Measurements from ENCODE around the gene OPCML.
A peak's percentile ranks its signal among the peaks of the same experiment; 100 is the strongest.

OPCML gene

GRCh38 chr11:132859306-132859705 lies 673.0 kb downstream of the OPCML start:
- TF ChIP-seq CTCF (IDR thresholded peaks at IDR 0.05; ENCODE audit: low read length, missing control alignments), result no peak
- no peak for DNase-seq (ENCODE audit: low read depth)

DNA sequence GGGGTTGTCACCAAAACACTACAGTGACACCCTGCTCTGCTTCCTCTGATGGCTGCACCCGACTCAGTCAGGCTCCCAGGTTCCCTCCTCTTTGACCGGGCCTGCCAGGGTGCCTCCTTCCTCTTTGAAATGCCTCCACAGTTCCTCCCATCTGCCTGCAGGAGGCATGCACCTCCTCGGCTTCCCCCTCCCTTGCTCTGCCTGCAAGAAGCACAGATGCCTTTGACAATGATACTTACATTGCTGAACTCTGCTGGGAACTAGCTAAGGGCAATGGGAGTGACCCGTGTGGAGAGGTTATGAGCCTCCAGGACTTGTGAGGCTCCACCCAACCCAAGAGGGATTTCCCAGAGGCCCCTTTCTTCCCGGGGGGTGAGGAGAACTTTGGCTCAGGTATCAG lies 674.1 kb downstream of the OPCML start:
- H3K4me3 ChIP-seq (replicated peaks; ENCODE audit: low read depth, low read length), result no peak overlapping the region
- DNase-seq (ENCODE audit: low read depth), result peak; percentile 23
- peak; percentile 21 for TF ChIP-seq CTCF (IDR thresholded peaks at IDR 0.05; ENCODE audit: low read length, missing control alignments)

More at GRCh38 chr11:132859306-132859705, 673.0 kb downstream of the OPCML start:
- no peak overlapping the region for H3K4me3 ChIP-seq (replicated peaks; ENCODE audit: low read depth, low read length)

DNA sequence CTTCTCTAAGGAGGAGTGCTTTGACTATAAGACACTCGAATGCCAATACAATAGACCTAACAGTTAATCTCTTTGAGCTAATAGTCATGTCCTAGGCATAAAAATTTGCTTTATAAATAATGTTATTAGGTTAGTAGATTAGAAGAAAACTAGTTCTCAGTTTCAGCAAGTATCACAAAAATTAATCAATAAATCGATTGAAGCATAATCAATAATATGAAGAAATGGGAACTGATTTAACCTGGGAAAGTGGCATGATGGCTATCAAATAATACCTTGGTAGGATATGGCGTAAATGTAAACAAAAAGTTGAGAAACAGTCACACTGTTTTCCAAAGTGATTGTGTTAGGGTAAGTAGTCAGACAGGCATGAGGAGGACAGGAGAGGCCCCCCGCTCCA lies 676.3 kb downstream of the OPCML start:
- H3K4me3 ChIP-seq (replicated peaks; ENCODE audit: low read depth, low read length), result no peak overlapping the region
- no peak for TF ChIP-seq CTCF (IDR thresholded peaks at IDR 0.05; ENCODE audit: low read length, missing control alignments)
- DNase-seq (ENCODE audit: low read depth), result no peak

- no peak for DNase-seq (ENCODE audit: low read depth)
- no peak for TF ChIP-seq CTCF (IDR thresholded peaks at IDR 0.05; ENCODE audit: low read length, missing control alignments)
- no peak overlapping the region for H3K4me3 ChIP-seq (replicated peaks; ENCODE audit: low read depth, low read length)
These were observed 676.8 kb downstream of the OPCML start for GRCh38 chr11:132855516-132855915.

- no peak for DNase-seq (ENCODE audit: low read depth)
- no peak for TF ChIP-seq CTCF (IDR thresholded peaks at IDR 0.05; ENCODE audit: low read length, missing control alignments)
- no peak overlapping the region for H3K4me3 ChIP-seq (replicated peaks; ENCODE audit: low read depth, low read length)
These were observed 678.4 kb downstream of the OPCML start for GRCh38 chr11:132853886-132854285.

GRCh38 chr11:132852361-132852760 lies 679.9 kb downstream of the OPCML start:
- no peak for TF ChIP-seq CTCF (IDR thresholded peaks at IDR 0.05; ENCODE audit: low read length, missing control alignments)
- H3K4me3 ChIP-seq (replicated peaks; ENCODE audit: low read depth, low read length), result no peak overlapping the region
- DNase-seq (ENCODE audit: low read depth), result no peak

DNA sequence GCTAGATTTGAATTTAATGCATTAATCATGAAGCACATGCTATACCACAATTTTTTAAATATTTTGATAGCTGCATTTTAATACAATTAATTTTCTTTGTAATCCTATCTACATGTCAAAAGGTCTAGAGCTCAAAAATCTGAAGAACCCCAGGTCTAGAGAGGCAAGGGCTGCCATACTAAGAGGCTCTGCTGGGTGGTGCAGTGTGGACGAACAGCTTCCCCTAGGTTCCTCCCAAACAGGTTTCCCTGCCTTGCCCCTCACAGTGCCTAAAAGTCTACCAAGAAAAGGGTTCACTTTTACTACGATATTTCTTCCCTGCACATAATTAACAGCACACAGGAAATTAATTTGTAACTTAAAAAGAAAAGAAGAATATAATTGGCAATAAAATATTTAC lies 681.1 kb downstream of the OPCML start:
- no peak for DNase-seq (ENCODE audit: low read depth)
- no peak overlapping the region for H3K4me3 ChIP-seq (replicated peaks; ENCODE audit: low read depth, low read length)
- no peak for TF ChIP-seq CTCF (IDR thresholded peaks at IDR 0.05; ENCODE audit: low read length, missing control alignments)
